Activated naive CD4-positive, alpha-beta T cell treated with anti-CD3 and anti-CD28 coated beads, Interleukin-2, amount 50 U/mL, for 72 hours (primary cell): ENCODE measurements around the gene LRRC8D. TPM values are rescaled to one million over a fixed set of nuclear protein-coding genes. Genes with fewer than 3 reads are reported as not detected.

Experiments
- ATAC-seq, 2 donors: fragments of 150-1000 bp; cut with Tn5 transposase; 2 replicates each; pipeline ENCODE4 v1.10.0; 2021; ENCODE audit warnings: mild to moderate bottlenecking in 2 of 2, moderate library complexity in 2 of 2
- DNase-seq, 2 donors: peaks; one replicate each; pipeline ENCODE4 v3.0.0; 2021 to 2022; ENCODE audit warnings: low spot score in 2 of 2
- H3K27ac Mint-ChIP-seq, 2 donors: one replicate each; pipeline ENCODE4 v1.8.0; 2022; ENCODE audit warnings: mild to moderate bottlenecking in 2 of 2, mixed read lengths in 2 of 2
- H3K36me3 Mint-ChIP-seq, 2 donors: one replicate each; pipeline ENCODE4 v1.8.0; 2022; ENCODE audit warnings: mixed read lengths in 2 of 2
- H3K9me3 Mint-ChIP-seq, 2 donors: one replicate each; pipeline ENCODE4 v1.8.0; 2022; ENCODE audit warnings: mixed read lengths in 2 of 2
- total RNA-seq, 2 donors: library from RNA; stranded (reverse); gene quantifications; one replicate each; pipeline ENCODE4 v1.2.3, GENCODE V29; 2022

The LRRC8D gene
- total RNA-seq, 2 donors from 2014 or later, result 14.6 to 22.8 TPM

DNA sequence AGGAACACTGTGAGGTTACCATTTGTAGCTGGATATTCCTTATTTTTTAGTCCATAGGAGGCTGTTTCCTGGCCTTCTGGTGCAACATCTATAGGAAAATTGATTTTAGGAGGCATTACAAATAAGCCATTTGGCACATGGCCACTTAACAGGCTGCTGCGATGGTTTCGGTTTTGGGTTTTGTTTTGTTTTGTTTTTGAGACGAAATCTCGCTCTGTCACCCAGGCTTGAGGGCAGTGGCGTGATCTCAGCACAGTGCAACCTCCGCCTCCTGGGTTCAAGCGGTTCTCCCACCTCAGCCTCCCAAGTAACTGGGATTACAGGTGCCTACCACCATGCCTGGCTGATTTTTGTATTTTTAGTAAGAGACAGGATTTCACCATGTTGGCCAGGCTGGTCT, 20.1 kb upstream of the LRRC8D start:
- Mint-ChIP-seq H3K9me3 (peaks cover 0 to 6% of the 10 kb centered on the region in 2 donors), H3K27ac (peak overlapping the region in 1 of 2 donors; percentile 1), H3K36me3 (no peaks in the 10 kb centered on the region)
- ATAC-seq, result no peak
- no peak for DNase-seq

DNA sequence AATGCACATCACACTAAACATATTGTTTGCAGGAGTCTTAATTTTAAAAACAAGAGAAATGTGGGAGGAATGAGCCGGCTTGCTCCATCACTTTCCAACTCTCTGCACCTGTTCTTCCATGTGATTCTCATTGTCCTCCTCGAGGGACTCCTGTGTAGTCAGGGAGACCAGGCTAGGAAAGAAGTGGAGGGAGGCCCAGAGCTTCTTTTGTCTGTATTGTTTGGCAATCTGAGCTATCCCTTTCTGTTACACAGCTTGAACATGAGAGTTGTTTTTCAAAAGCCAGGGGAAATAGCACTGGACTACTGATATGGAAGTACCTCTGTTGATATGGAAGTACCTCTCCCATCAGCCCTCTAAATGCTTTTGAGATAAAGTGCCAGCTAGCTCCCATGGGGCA, 18.8 kb upstream of the LRRC8D start:
- peaks cover 0 to 6% of the 10 kb centered on the region in 2 donors for H3K9me3 Mint-ChIP-seq
- DNase-seq (no peak), ATAC-seq (no peak)
- no peak overlapping the region for H3K27ac Mint-ChIP-seq
- H3K36me3 Mint-ChIP-seq, result no peaks in the 10 kb centered on the region

DNA sequence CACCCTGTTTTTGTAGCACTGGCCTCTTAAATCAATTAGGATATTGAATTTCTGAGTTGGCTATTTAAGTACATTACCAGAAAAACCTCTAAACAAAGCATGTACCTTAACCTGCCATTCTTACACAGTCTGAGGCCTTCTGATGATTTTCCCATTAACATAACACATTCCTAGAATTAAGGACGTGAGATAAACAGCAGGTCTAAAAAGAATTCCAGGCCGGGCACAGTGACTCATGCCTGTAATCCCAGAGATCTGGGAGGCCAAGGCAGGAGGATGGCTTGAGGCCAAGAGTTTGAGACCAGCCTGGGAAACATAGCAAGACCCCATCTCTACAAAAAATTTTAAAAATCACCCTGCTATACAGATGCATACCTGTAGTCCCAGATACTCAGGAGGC, 18.0 kb upstream of the LRRC8D start:
- DNase-seq, result no peak
- no peak for ATAC-seq
- peaks cover 0 to 6% of the 10 kb centered on the region in 2 donors for H3K9me3 Mint-ChIP-seq
- H3K36me3 Mint-ChIP-seq, result no peaks in the 10 kb centered on the region
- no peak overlapping the region for H3K27ac Mint-ChIP-seq

DNA sequence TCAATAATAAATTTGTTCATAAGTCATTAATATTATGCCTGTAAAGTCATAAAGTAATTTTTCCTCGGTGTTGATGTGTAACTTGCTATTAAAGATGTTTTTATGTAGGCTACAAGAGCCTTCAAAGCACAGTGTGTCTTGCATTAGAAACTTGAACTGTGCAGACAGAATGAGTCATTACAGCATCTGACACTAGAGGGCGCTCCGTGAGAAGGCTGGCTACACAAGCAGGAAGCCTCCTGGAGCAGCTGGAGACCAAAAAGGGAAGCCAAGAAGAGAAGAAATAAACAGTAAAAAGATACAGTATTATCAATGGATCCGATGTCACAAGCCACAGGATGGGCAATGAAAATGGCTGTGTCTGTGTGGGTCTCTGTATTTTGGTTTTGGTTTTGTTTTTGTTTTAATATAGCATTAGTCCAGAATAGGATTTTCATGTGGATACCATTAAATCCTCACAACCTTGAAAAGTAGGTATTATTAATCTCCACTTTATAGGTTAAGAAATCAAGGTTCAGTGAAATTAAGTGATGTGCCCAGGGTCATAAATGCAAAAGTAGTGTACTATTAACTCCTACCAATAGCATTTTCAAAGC, 16.1 kb upstream of the LRRC8D start:
- peaks cover 0 to 5% of the 10 kb centered on the region in 2 donors for H3K9me3 Mint-ChIP-seq
- DNase-seq, result peak; percentile 77 to 90
- peak; percentile 80 to 94 for ATAC-seq
- H3K27ac Mint-ChIP-seq, result no peak overlapping the region
- no peaks in the 10 kb centered on the region for H3K36me3 Mint-ChIP-seq

DNA sequence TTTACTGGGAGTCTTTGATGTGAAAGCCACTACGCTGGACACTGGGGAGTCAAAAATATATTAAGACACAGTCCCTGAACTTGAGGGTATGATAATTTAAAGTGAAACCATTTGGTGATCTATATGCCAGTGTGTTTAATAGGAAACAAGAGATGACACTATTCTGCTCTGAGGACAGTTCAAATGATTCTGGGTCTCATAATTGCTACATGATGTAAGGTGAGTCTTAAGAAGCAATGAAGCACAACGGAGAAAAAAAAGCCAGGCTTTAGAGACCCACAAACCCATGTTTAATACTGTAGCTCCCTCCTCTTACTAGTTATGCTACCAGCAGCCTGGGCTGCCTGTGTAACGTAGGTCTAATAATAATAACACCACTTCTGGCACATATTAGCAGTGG, 14.2 kb upstream of the LRRC8D start:
- ATAC-seq, result no peak
- no peaks in the 10 kb centered on the region for H3K36me3 Mint-ChIP-seq
- DNase-seq, result no peak
- H3K27ac Mint-ChIP-seq, result no peak overlapping the region
- H3K9me3 Mint-ChIP-seq, result no peaks in the 10 kb centered on the region

DNA sequence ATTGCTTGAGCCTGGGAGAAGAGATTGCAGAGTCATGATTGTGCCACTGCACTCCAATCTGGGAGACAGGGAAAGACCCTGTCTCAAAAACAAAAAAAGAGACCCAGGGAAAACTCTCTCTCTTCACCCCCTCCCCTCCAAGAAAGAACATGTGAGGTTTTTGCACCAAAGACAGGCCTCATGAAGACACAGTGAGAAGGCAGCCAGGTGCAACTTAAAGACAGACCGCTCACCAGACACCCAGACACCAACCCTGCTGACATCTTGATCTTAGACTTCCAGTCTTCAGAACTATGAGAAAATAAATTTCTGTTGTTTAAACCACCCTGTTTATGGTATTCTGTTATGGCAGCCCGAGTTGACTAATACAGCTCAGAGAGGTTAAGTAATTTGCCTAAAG, 13.3 kb upstream of the LRRC8D start:
- Mint-ChIP-seq H3K36me3 (no peaks in the 10 kb centered on the region), H3K9me3 (no peaks in the 10 kb centered on the region), H3K27ac (no peak overlapping the region)
- no peak for DNase-seq
- no peak for ATAC-seq

DNA sequence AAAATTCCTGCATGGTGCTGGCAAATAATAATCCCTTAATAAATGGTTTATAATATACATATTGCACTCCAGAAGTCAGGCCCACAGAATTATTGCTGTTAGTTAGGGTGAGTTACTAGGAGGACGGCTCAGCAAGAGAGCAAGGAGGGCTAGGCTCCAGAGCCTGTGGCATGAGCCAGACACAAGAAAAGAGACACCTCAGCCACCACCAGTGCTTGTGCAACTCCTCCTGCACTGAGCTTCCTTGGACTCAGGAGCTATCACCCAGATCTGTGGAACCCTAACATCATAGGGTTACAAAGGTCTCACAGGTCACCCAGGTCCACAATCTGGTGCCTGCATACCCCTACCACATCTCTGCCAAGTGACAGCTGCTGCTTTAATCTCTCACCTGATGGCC, 12.8 kb upstream of the LRRC8D start:
- H3K9me3 Mint-ChIP-seq, result no peaks in the 10 kb centered on the region
- ATAC-seq (no peak), DNase-seq (no peak)
- H3K36me3 Mint-ChIP-seq, result no peaks in the 10 kb centered on the region
- H3K27ac Mint-ChIP-seq, result no peak overlapping the region

DNA sequence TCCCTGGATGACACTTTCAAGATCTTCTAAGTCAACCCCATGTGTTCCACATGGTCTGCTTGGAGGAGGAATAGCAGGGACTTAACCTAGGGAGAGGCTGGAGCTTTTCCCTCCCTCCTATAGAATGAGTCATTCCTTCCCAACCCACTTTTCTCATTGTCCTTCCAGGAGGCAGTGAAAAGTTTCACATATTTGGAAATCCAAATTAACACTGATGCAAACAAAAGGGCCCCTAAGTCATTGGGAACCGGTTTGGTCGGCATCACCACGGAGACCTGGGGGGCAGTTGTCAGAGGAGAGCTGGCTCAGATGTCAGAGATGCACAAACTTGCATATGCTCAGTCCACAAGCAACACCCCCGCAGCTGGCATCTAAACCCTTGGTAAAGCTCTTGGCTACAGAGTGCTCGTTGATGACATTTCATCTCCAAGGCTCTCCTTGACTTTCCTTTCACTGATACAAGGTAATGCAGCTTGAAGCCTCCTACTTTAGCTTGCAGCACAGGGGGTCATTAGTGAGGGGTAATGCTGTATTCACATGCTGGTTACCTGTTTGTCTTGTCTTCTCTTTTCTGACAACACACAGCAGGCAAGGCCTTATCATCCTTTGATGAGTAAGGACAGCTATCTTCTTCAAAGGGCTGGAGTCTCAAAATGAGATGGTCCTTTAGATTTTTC, 12.3 kb upstream of the LRRC8D start:
- ATAC-seq, result no peak
- no peak for DNase-seq
- Mint-ChIP-seq H3K27ac (no peak overlapping the region), H3K9me3 (no peaks in the 10 kb centered on the region), H3K36me3 (no peaks in the 10 kb centered on the region)

DNA sequence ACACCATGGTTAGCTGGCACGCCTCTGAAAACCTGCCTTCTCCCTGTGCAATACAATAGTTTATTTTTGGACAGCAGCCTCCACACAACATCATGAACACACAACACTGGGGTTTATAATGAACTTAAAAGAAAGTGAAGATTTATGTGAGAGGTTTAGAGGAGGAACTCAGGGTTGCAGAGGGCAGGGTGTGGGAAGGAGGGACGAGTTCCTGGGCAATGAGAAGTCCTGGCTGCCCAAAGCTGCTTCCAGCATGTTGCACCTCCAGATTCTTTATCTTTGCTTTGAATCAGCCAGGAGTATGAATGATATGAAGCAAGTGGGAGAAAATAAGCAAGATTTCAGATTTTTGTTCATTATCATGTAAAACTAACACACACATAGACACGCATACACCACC, 11.3 kb upstream of the LRRC8D start:
- no peak for ATAC-seq
- no peaks in the 10 kb centered on the region for H3K36me3 Mint-ChIP-seq
- H3K9me3 Mint-ChIP-seq, result no peaks in the 10 kb centered on the region
- no peak for DNase-seq
- H3K27ac Mint-ChIP-seq, result no peak overlapping the region

DNA sequence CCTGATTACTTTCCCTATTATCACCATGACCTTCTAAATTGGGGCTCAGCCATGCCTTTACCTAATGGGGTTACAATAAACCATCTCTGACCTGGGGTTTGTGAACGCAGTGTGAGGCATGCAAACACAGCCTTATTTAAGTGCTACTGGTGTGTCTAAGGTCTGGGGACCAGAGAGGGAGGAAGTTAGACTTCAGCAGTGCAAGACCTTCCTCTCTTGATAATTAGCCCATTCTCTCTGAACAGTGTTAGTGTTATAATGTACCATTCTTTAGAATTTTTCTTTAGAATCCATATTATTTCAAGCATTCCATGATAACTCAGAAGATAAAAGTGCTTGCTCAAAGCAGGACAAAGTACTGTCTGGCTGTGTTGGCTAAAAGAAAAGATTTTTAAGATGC, 10.5 kb upstream of the LRRC8D start:
- DNase-seq, result no peak

DNA sequence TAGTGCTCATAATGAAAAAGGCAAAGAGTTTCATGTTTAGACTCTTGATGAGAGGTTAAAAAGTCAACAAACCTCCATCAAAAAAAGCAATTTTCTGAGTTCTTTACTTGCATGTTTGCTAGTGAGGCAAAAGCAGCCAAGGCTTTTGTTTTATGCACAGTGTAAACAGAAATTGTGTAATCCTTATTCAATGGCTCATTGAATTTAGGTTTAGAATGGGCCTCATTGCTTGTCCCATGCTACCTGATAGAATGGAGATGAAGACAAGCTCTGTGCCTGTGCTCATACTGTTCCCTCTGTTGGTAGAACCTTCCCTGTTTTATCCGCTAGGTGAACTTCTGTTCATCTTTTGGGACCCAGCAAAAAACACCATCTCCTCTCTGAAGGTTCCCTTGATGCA, 10.0 kb upstream of the LRRC8D start:
- H3K9me3 Mint-ChIP-seq, result no peaks in the 10 kb centered on the region
- H3K36me3 Mint-ChIP-seq, result no peaks in the 10 kb centered on the region
- DNase-seq (no peak), ATAC-seq (no peak)
- H3K27ac Mint-ChIP-seq, result no peak overlapping the region

More for the DNA sequence above, 10.5 kb upstream of the LRRC8D start:
- ATAC-seq, result no peak
- Mint-ChIP-seq H3K9me3 (no peaks in the 10 kb centered on the region), H3K27ac (no peak overlapping the region), H3K36me3 (no peaks in the 10 kb centered on the region)

DNA sequence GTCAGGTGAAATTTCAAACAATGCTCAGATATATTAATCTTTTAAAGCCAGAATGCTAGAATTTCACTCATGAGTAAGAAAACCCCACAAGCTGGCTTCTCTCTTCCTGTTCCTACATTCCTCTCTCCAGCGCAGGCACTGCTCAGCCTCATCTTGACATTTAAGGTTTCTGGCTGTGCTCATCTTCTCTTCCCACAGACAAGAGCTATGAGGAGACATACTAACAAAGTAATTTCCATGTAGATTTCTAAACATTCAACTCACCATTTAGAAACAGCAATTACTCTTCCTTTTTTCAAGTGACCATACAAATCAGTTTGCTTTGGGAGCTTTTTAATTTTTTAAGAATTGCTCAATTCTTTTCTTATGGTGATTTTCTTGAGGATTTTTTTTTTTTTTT, 7.8 kb upstream of the LRRC8D start:
- Mint-ChIP-seq H3K36me3 (no peaks in the 10 kb centered on the region), H3K27ac (no peak overlapping the region), H3K9me3 (no peaks in the 10 kb centered on the region)
- no peak for DNase-seq
- no peak for ATAC-seq

DNA sequence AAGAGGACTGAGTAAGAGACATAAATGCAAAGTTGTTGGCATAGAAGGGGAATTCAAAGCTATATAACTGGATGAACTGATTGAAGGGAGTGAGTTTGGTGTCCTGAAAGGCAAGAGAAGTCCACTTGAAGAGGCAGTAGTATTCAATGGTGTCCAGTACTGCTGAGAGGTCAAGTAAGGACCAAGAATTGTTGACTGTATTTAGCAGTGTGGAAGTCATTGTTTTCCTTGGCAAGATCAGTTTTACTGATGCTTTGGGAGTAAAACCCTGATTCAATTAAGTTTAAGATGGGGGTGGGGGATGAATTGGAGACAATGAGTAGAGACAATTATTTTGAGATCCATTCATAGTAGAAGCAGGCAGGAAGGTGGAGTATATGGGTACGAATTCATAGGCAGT, 5.8 kb upstream of the LRRC8D start:
- ATAC-seq, result no peak
- DNase-seq, result no peak
- Mint-ChIP-seq H3K9me3 (no peaks in the 10 kb centered on the region), H3K27ac (no peak overlapping the region), H3K36me3 (no peaks in the 10 kb centered on the region)

DNA sequence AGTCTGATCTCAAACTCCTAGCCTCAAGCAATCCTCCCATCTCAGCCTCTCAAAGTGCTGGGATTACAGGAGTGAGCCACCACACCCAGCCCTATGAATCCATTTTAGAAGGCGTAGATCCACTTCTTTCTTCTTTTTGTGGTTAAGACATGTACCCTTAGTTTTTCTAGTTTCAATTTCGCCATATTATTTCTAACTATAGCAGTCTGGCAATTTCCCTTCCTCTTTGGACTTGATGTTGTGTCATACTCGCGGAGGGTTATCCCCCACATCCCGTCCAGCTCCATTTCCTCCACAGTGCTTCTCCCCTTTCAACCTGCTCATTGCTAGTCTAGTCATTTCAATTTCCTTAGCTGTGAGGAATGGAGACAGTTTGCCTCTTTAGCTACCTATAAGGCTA, 5.2 kb upstream of the LRRC8D start:
- ATAC-seq (peak in 1 of 2 donors; percentile 10), DNase-seq (no peak)
- Mint-ChIP-seq H3K9me3 (no peaks in the 10 kb centered on the region), H3K27ac (no peak overlapping the region), H3K36me3 (peaks cover 0 to 4% of the 10 kb centered on the region in 2 donors)

DNA sequence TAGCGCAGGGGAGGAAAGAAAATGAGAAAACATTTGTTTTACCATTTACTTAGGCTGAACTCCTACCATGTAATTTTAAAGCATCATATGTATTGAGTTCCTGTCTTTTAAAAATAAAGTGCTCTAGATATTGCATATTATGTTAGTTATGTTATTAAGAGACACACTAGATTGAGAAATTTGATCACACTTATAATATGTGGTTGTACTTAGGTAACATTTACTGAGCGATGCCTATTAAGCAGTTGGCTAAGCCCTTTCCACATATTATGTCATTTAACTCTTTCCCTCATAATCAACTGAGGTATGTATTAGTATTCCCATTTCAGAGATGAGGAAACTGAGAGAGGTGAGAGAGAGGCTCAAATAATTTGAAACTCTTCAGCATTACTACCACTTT, 4.5 kb upstream of the LRRC8D start:
- Mint-ChIP-seq H3K9me3 (no peaks in the 10 kb centered on the region), H3K27ac (no peak overlapping the region), H3K36me3 (peaks cover 0 to 6% of the 10 kb centered on the region in 2 donors)
- DNase-seq, result no peak
- no peak for ATAC-seq

DNA sequence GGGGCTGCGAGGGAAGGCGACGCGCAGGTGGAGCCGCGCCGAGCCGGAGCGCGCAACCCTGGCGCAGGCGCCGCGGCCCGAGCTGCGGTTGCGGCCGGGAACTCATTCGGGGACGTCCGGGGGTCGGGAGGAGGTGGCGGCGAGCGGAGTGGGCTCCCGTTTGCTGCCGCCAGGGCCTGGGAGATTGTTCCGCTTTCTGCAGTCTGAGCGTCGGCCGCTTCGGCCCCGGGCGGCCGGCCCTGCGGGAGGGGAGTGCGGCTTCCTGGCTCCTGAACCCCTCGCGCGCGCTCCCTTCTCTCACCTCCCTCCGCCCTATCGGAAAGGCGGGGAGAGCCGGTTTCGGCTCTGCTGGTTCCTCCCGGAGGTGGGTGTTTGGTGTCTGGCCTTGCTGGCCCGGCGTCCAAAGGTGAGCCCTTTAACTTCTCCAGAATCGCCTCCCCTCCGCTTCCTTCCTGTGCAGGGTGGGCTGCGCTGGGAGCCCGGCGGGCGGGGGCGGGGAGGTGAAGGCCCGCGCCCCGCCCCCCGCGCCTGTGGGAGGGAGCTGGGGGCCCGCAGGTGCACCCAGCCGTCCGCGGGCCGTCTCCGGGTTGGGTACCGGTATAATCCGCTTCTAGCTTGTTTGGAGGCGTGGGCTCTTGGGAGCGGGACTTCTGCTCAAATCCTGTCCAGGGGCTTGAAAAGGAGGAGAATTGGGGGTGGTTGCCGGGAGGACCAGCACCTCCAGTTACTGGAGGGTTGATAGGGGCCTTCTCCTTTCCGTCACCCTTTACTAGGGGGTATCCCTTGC, 683 bp downstream of the LRRC8D start:
- ATAC-seq, result peak; percentile 48 to 64

DNA sequence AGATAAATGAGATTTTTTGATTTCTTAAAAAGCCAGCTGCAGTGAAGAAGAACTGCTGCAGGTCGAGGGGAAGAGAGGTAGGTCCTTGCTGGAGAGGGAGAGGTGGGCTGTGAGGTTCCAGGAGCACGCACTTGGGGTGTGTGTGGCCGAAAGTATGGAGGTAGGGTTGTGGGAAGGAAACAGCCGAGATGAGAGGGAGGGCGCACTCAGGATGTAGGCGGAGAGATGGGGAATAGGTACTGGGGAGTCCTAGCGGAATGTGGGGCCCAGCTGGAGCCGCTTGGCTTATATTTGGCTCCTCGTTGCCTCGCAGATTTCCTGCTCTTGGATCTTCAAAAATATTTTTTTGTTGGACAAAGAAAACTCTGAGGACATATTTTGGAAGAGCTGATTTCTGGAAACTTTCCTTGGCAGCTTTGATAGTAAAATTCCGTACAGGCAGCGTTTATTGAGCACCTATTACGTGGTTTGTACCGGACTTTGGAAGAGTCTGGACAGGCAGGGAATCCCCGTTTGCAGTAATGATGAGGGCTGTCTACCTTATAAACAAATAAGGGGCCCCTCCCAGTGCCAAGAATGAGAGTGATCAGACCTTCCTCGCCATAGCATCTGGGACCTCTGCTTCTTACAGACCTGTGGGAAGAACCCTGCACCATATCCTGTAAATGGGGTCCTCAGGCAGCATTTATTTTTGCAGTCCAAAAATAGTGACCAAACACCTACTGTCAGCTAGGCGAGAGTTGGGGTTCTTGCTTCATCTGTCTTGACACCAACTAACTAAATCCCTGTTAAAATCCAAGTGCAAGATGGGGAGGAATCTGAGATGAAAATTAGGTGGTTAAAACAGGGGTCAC, 1.5 kb downstream of the LRRC8D start:
- Mint-ChIP-seq H3K27ac (peak overlapping the region; percentile 40 to 80), H3K36me3 (peaks cover 6 to 16% of the 10 kb centered on the region in 2 donors), H3K9me3 (no peaks in the 10 kb centered on the region)
- ATAC-seq (no peak), DNase-seq (no peak)

More for the DNA sequence above, 683 bp downstream of the LRRC8D start:
- peak; percentile 61 to 64 for DNase-seq
- H3K27ac Mint-ChIP-seq, result peak overlapping the region; percentile 58 to 80
- no peaks in the 10 kb centered on the region for H3K9me3 Mint-ChIP-seq
- peaks cover 6 to 15% of the 10 kb centered on the region in 2 donors for H3K36me3 Mint-ChIP-seq
